Endothelial cell (in vitro differentiated cells): Measurements from ENCODE around the gene DAPK1. TPM values are rescaled to one million over a fixed set of nuclear protein-coding genes. Genes with fewer than 3 reads are reported as not detected.

Source experiments
- DNase-seq: peaks from one replicate; pipeline ENCODE4 v3.0.0; 2021; ENCODE audit warnings: low spot score
- H3K27ac Mint-ChIP-seq: one replicate; pipeline ENCODE4 v1.8.0; 2021; ENCODE audit warnings: mixed read lengths, inconsistent platforms; ENCODE audit not compliant: unreplicated experiment
- H3K27me3 Mint-ChIP-seq: one replicate; pipeline ENCODE4 v1.8.0; 2021; ENCODE audit warnings: mild to moderate bottlenecking, moderate library complexity, mixed read lengths, inconsistent platforms; ENCODE audit not compliant: unreplicated experiment
- H3K36me3 Mint-ChIP-seq: one replicate; pipeline ENCODE4 v1.8.0; 2021; ENCODE audit warnings: mild to moderate bottlenecking, low read depth, mixed read lengths, inconsistent platforms; ENCODE audit not compliant: unreplicated experiment
- H3K4me1 Mint-ChIP-seq: one replicate; pipeline ENCODE4 v1.8.0; 2021; ENCODE audit warnings: mild to moderate bottlenecking, mixed read lengths, inconsistent platforms; ENCODE audit not compliant: unreplicated experiment
- H3K4me3 Mint-ChIP-seq: one replicate; pipeline ENCODE4 v1.8.0; 2021; ENCODE audit warnings: mild to moderate bottlenecking, mixed read lengths, inconsistent platforms; ENCODE audit not compliant: unreplicated experiment
- H3K9me3 Mint-ChIP-seq: one replicate; pipeline ENCODE4 v1.8.0; 2021; ENCODE audit warnings: mixed read lengths, inconsistent platforms; ENCODE audit not compliant: unreplicated experiment
- CTCF ChIP-seq: fragments of 200-600 bp; sonication (generic); IDR thresholded peaks from one replicate; pipeline ENCODE4 v1.5.0; 2021; ENCODE audit warnings: antibody characterized with exemption; ENCODE audit not compliant: unreplicated experiment
- total RNA-seq: library from RNA; stranded (reverse); fragmentation: NEBNext Ultra II Directional; extraction: Animal tissue kit (Norgen Biotek cat#: 25700); gene quantifications from one replicate; pipeline ENCODE4 v1.2.1, GENCODE V29; 2021; ENCODE audit not compliant: unreplicated experiment

Gene DAPK1
- total RNA-seq, 1 donor from 2014 or later: 36.8 TPM

- TF ChIP-seq CTCF: no peak
- Mint-ChIP-seq H3K9me3 (no peaks in the 10 kb centered on the region), H3K4me3 (no peak overlapping the region), H3K27me3 (peaks cover 2% of the 10 kb centered on the region), H3K36me3 (no peaks in the 10 kb centered on the region), H3K4me1 (peaks cover 33% of the 10 kb centered on the region), H3K27ac (peak overlapping the region; percentile 86)
- DNase-seq: no peak
These were observed 217.2 kb downstream of the DAPK1 start for GRCh38 chr9:87714819-87715218.

GRCh38 chr9:87716141-87716540, 218.5 kb downstream of the DAPK1 start:
- no peaks in the 10 kb centered on the region for H3K36me3 Mint-ChIP-seq
- no peak for DNase-seq
- no peak for TF ChIP-seq CTCF
- peaks cover 39% of the 10 kb centered on the region for H3K4me1 Mint-ChIP-seq
- H3K9me3 Mint-ChIP-seq: no peaks in the 10 kb centered on the region
- peaks cover 3% of the 10 kb centered on the region for H3K27me3 Mint-ChIP-seq
- no peak overlapping the region for H3K27ac Mint-ChIP-seq
- no peak overlapping the region for H3K4me3 Mint-ChIP-seq

- H3K27ac Mint-ChIP-seq: no peak overlapping the region
- TF ChIP-seq CTCF: no peak
- no peak overlapping the region for H3K4me3 Mint-ChIP-seq
- no peak for DNase-seq
- no peaks in the 10 kb centered on the region for H3K9me3 Mint-ChIP-seq
- H3K36me3 Mint-ChIP-seq: no peaks in the 10 kb centered on the region
- H3K4me1 Mint-ChIP-seq: peaks cover 42% of the 10 kb centered on the region
- peaks cover 3% of the 10 kb centered on the region for H3K27me3 Mint-ChIP-seq
These were observed 219.8 kb downstream of the DAPK1 start for GRCh38 chr9:87717456-87717855.

GRCh38 chr9:87718231-87718630, 220.6 kb downstream of the DAPK1 start:
- no peak overlapping the region for H3K27ac Mint-ChIP-seq
- DNase-seq: no peak
- no peak overlapping the region for H3K4me3 Mint-ChIP-seq
- H3K27me3 Mint-ChIP-seq: peaks cover 2% of the 10 kb centered on the region
- peaks cover 34% of the 10 kb centered on the region for H3K4me1 Mint-ChIP-seq
- H3K9me3 Mint-ChIP-seq: no peaks in the 10 kb centered on the region
- no peak for TF ChIP-seq CTCF
- H3K36me3 Mint-ChIP-seq: no peaks in the 10 kb centered on the region

- Mint-ChIP-seq H3K36me3 (no peaks in the 10 kb centered on the region), H3K9me3 (no peaks in the 10 kb centered on the region), H3K4me3 (no peak overlapping the region), H3K27me3 (peaks cover 2% of the 10 kb centered on the region), H3K27ac (no peak overlapping the region), H3K4me1 (peaks cover 29% of the 10 kb centered on the region)
- no peak for DNase-seq
- TF ChIP-seq CTCF: no peak
These were observed 221.4 kb downstream of the DAPK1 start for GRCh38 chr9:87718852-87719612.
